ENCODE measurements around the gene RAB44. TPM values are rescaled to one million over a fixed set of nuclear protein-coding genes. Genes with fewer than 3 reads are reported as not detected.

The RAB44 gene
- total RNA-seq, 1 experiment from 2014 or later = not detected

DNA sequence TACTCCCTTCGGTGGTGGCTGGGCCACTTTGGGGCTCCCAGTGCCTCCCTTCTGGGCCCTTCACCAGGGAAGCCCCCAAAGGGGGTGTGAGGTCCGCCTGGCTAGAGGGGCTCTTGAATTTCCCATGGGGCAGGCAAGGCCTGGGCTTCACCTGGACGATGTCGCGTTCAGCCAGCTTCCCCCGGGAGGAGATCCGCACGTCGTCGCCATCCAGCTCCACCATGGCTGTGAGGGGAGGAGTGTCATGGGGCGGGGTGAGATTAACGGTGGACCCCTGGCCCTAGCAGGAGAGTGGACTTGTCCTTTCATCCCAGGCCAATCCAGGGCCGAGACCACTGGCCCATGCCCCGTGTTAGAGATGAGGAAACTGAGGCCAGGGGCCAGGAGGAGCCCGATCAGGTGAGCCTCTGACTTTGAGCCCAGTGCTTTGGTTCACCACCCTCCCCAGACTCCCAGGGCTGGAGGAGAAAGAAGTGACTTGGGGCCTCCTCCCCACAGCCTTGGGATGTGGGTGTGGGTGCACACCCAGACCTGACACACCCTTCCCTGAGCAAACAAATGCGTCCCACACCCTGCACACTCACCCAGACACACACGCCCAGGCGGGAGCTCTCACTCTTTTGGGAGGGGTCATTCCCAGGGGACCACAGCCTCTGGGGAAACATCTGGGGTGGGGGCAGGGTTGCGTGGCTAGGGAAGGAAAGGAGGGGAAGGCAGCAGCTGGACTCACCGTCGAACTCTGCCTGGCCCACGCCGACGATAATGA, 46.1 kb downstream of the RAB44 start:
- H3K9me3 ChIP-seq (ENCODE audit: insufficient read depth, low read depth) = no peaks in the 10 kb centered on the region
- H3K4me2 ChIP-seq = peak overlapping the region; percentile 38
- intact Hi-C loops (cut with micrococcal nuclease; ENCODE audit: unreplicated experiment) = no loop called here
- H3K36me3 ChIP-seq (ENCODE audit: low read depth) = no peaks in the 10 kb centered on the region
- no peak overlapping the region for H2AFZ ChIP-seq
- H3K4me1 ChIP-seq (replicated peaks; ENCODE audit: insufficient read depth) = peaks cover 10% of the 10 kb centered on the region
- DNase-seq = no peak
- no TSS peak for BruUV-seq (replicated peaks)
- H3K79me2 ChIP-seq (ENCODE audit: low read depth) = no peaks in the 10 kb centered on the region
- no peak overlapping the region for H3K4me3 ChIP-seq
- H3K9me2 ChIP-seq (ENCODE audit: insufficient read depth) = no peaks in the 10 kb centered on the region
- H3F3A ChIP-seq (ENCODE audit: insufficient read depth, low read depth) = no peaks in the 10 kb centered on the region
- no peaks in the 10 kb centered on the region for H3K27me3 ChIP-seq (ENCODE audit: insufficient read depth, low read depth)
- CTCF ChIA-PET = no interaction called here
- POLR2A ChIA-PET (ENCODE audit: unreplicated experiment) = no interaction called here
- no peak for TF ChIP-seq EZH2 (IDR thresholded peaks at IDR 0.05; ENCODE audit: low read depth)
- TF ChIP-seq, protein P1, sequence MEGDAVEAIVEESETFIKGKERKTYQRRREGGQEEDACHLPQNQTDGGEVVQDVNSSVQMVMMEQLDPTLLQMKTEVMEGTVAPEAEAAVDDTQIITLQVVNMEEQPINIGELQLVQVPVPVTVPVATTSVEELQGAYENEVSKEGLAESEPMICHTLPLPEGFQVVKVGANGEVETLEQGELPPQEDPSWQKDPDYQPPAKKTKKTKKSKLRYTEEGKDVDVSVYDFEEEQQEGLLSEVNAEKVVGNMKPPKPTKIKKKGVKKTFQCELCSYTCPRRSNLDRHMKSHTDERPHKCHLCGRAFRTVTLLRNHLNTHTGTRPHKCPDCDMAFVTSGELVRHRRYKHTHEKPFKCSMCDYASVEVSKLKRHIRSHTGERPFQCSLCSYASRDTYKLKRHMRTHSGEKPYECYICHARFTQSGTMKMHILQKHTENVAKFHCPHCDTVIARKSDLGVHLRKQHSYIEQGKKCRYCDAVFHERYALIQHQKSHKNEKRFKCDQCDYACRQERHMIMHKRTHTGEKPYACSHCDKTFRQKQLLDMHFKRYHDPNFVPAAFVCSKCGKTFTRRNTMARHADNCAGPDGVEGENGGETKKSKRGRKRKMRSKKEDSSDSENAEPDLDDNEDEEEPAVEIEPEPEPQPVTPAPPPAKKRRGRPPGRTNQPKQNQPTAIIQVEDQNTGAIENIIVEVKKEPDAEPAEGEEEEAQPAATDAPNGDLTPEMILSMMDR (conservative IDR thresholded peaks at IDR 0.05) = no peak
- H4K20me1 ChIP-seq (ENCODE audit: insufficient read depth) = no peaks in the 10 kb centered on the region
- no peak overlapping the region for H3K27ac ChIP-seq

DNA sequence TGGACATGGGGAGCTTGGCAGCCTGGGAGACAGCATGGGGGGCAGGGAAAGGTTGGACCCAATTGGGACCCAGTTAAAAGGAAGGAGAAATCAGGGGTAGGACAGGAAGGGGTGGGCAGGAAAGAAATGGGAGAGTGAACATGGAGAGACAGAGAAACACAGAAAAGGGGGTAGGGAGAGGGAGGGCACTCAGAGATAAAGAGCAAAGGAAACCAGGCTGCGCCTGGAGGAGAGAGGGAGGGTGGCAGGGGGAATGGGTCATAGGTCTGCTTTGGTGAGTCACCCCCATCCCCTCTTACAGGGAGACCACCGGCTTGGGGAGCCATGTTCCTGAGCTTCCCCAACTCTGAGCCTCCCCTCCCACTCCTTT, 46.7 kb downstream of the RAB44 start:
- no TSS peak for BruUV-seq (replicated peaks)
- Histone ChIP-seq H3K36me3 (ENCODE audit: low read depth) (no peaks in the 10 kb centered on the region), H3K27ac (no peak overlapping the region), H2AFZ (no peak overlapping the region), H3F3A (ENCODE audit: insufficient read depth, low read depth) (no peaks in the 10 kb centered on the region), H4K20me1 (ENCODE audit: insufficient read depth) (no peaks in the 10 kb centered on the region), H3K79me2 (ENCODE audit: low read depth) (no peaks in the 10 kb centered on the region), H3K27me3 (ENCODE audit: insufficient read depth, low read depth) (no peaks in the 10 kb centered on the region), H3K4me2 (peak overlapping the region; percentile 38; the same call in 1 of the 2 replicates), H3K9me2 (ENCODE audit: insufficient read depth) (no peaks in the 10 kb centered on the region), H3K4me3 (no peak overlapping the region), H3K4me1 (replicated peaks; ENCODE audit: insufficient read depth) (peaks cover 10% of the 10 kb centered on the region), H3K9me3 (ENCODE audit: insufficient read depth, low read depth) (no peaks in the 10 kb centered on the region)
- intact Hi-C loops (cut with micrococcal nuclease; ENCODE audit: unreplicated experiment) = no loop called here
- TF ChIP-seq, protein P1 (conservative IDR thresholded peaks at IDR 0.05) = no peak
- no peak for TF ChIP-seq EZH2 (IDR thresholded peaks at IDR 0.05; ENCODE audit: low read depth)
- ChIA-PET POLR2A (ENCODE audit: unreplicated experiment) (no interaction called here), CTCF (no interaction called here)
- no peak for DNase-seq

DNA sequence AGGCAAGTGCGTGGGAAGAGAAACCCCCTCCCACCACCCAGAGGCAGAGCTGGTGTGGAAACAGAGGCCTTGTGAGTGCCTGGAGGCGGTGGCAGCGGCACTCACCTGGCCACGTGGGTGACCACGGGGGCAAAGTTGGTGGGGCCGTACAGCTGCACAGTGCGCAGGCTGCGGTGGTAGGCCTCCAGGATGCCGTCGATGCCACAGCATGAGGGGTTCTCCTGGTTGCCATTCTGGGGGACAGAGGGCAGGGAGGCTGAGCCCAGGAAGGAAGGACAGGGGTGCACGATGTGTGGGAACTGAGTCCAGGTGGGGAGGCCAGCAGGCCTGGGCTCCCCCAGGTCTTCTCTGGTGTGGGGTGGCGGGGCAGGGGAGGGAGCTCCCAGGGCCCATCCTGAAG, 47.7 kb downstream of the RAB44 start:
- no peaks in the 10 kb centered on the region for H3K27me3 ChIP-seq (ENCODE audit: insufficient read depth, low read depth)
- H3K4me2 ChIP-seq = no peak overlapping the region
- H3K9me2 ChIP-seq (ENCODE audit: insufficient read depth) = no peaks in the 10 kb centered on the region
- no peaks in the 10 kb centered on the region for H4K20me1 ChIP-seq (ENCODE audit: insufficient read depth)
- ChIA-PET POLR2A (ENCODE audit: unreplicated experiment) (no interaction called here), CTCF (no interaction called here)
- H3K27ac ChIP-seq = no peak overlapping the region
- no peaks in the 10 kb centered on the region for H3K36me3 ChIP-seq (ENCODE audit: low read depth)
- H3K4me3 ChIP-seq = no peak overlapping the region
- peaks cover 10% of the 10 kb centered on the region for H3K4me1 ChIP-seq (replicated peaks; ENCODE audit: insufficient read depth)
- H3F3A ChIP-seq (ENCODE audit: insufficient read depth, low read depth) = peaks cover under 1% of the 10 kb centered on the region; the same call in 1 of the 2 replicates
- no peaks in the 10 kb centered on the region for H3K79me2 ChIP-seq (ENCODE audit: low read depth)
- BruUV-seq (replicated peaks) = no TSS peak
- no peak for DNase-seq
- TF ChIP-seq, protein P1 (conservative IDR thresholded peaks at IDR 0.05) = no peak
- no peak for TF ChIP-seq EZH2 (IDR thresholded peaks at IDR 0.05; ENCODE audit: low read depth)
- H3K9me3 ChIP-seq (ENCODE audit: insufficient read depth, low read depth) = no peaks in the 10 kb centered on the region
- no peak overlapping the region for H2AFZ ChIP-seq
- intact Hi-C loops (cut with micrococcal nuclease; ENCODE audit: unreplicated experiment) = no loop called here

Measured in PC-9 (cell line).